ENCODE data around the gene RBM24. TPM values are rescaled to one million over a fixed set of nuclear protein-coding genes. Genes with fewer than 3 reads are reported as not detected.

The RBM24 gene
- total RNA-seq, 1 experiment from 2014 or later, result 0.48 TPM

DNA sequence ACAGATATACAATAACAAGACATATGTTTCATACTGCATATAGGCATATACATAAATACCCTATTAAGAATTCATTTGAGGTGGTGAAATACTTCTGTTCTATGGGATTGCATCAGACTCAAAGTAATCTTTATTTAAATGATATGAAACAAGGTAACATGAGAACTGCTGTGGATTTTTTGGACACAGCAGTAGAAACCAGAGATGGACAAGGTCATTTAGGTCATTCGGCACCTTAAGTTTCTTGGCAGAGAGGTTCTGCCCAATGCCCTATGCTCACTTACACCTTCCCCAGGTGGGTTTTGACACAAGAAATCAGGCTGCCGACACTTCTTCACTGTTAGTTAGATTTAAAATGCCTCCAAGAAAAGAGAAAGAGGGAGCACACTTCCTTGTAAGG lies 43.9 kb upstream of the RBM24 start:
- H3K79me1 ChIP-seq (ENCODE audit: insufficient read depth, low read depth, low read length, poor library complexity, severe bottlenecking), result no peaks in the 10 kb centered on the region
- H3K4me1 ChIP-seq (ENCODE audit: insufficient read depth, low read length), result no peaks in the 10 kb centered on the region
- TF ChIP-seq CTCF (conservative IDR thresholded peaks at IDR 0.05), result no peak
- H3K4me2 ChIP-seq (ENCODE audit: insufficient read depth, insufficient read length, low read length), result no peak overlapping the region
- no peak overlapping the region for H4K8ac ChIP-seq (replicated peaks; ENCODE audit: insufficient read length, low read depth, low read length)
- H3K9ac ChIP-seq (ENCODE audit: extremely low read depth, insufficient read length, low read length), result no peak overlapping the region
- H2AK5ac ChIP-seq (ENCODE audit: insufficient read length, low read length), result no peak overlapping the region
- no peaks in the 10 kb centered on the region; the same call in 1 of the 2 replicates for H3K27me3 Mint-ChIP-seq (ENCODE audit: low read depth)
- H3K23ac ChIP-seq (ENCODE audit: insufficient read length, low read depth, low read length), result no peak overlapping the region
- H3K4me3 Mint-ChIP-seq, result no peak overlapping the region
- H3K79me2 ChIP-seq (ENCODE audit: insufficient read depth, low read length), result no peaks in the 10 kb centered on the region
- DNase-seq, result no peak
- H2BK15ac ChIP-seq (ENCODE audit: low read depth, low read length), result no peak overlapping the region
- no peak overlapping the region for H3K4ac ChIP-seq (ENCODE audit: low read depth, low read length)
- H3K4me1 Mint-ChIP-seq, result peaks cover 10 to 12% of the 10 kb centered on the region in 2 experiments
- no peak overlapping the region for H4K91ac ChIP-seq (ENCODE audit: insufficient read length, low read depth, low read length)
- WGBS (ENCODE audit: extremely low coverage, insufficient read length, low lambda C conversion rate), result no CpG with 5 or more reads among the region's 2 CpGs
- no peak overlapping the region for H3K14ac ChIP-seq (ENCODE audit: insufficient read depth, low read length)
- H3T11ph ChIP-seq (ENCODE audit: low read length), result no peak overlapping the region
- H4K5ac ChIP-seq (ENCODE audit: insufficient read length, low read depth, low read length), result no peak overlapping the region
- no peaks in the 10 kb centered on the region for H3K23me2 ChIP-seq (ENCODE audit: insufficient read length, low read depth, low read length, poor library complexity, severe bottlenecking)
- H3K18ac ChIP-seq (ENCODE audit: insufficient read length, low read depth, low read length), result no peak overlapping the region
- H3K27me3 ChIP-seq (ENCODE audit: insufficient read depth, low read length), result no peaks in the 10 kb centered on the region
- no peak overlapping the region for H2BK120ac ChIP-seq (ENCODE audit: low read depth, low read length, poor library complexity, severe bottlenecking)
- H3K56ac ChIP-seq (ENCODE audit: insufficient read length, low read depth, low read length), result no peak overlapping the region
- no peak overlapping the region for H2BK12ac ChIP-seq (ENCODE audit: insufficient read length, low read depth, low read length)
- peaks cover 0 to 15% (median 2%) of the 10 kb centered on the region in 3 experiments; a peak in 3 of 7 replicates for H3K36me3 Mint-ChIP-seq (ENCODE audit: insufficient read depth in 1 of 3, low read depth in 3 of 3)
- no peak overlapping the region for H3K27ac ChIP-seq (ENCODE audit: insufficient read length, low read depth, low read length)
- peaks cover 6 to 8% of the 10 kb centered on the region in 2 experiments; a peak in 3 of 5 replicates for H3K9me3 Mint-ChIP-seq
- no peak overlapping the region; a peak in 1 of 7 replicates for H3K27ac Mint-ChIP-seq
- H2BK5ac ChIP-seq (ENCODE audit: insufficient read length, low read length), result no peak overlapping the region
- H2AFZ ChIP-seq (ENCODE audit: low read length), result no peak overlapping the region
- no peak overlapping the region for H2BK20ac ChIP-seq (ENCODE audit: low read depth, low read length, poor library complexity, severe bottlenecking)
- H3K9me3 ChIP-seq (ENCODE audit: control insufficient read depth, low read depth, low read length), result no peaks in the 10 kb centered on the region
- H4K20me1 ChIP-seq (ENCODE audit: control insufficient read depth, insufficient read depth, insufficient read length), result no peaks in the 10 kb centered on the region
